MM.1S (cell line): ENCODE data around the gene TES.

Source experiments
- CTCF ChIP-seq: fragments of 300-600 bp; sonication (generic); IDR thresholded peaks from 2 replicates; pipeline ENCODE4 v1.5.1; 2016; ENCODE audit warnings: antibody characterized with exemption, low read length, mixed read lengths
- EZH2 ChIP-seq: fragments of 300-600 bp; sonication (generic); optimal IDR thresholded peaks from 2 replicates; pipeline ENCODE3; 2017; ENCODE audit warnings: low read depth, mild to moderate bottlenecking, antibody characterized with exemption, low read length, mixed read lengths
- EZH2phosphoT487 ChIP-seq: fragments of 300-600 bp; sonication (generic); IDR thresholded peaks from 2 replicates; pipeline ENCODE4 v1.6.1; 2018; ENCODE audit warnings: antibody characterized with exemption, low read length

GRCh38 chr7:116162254-116162653 lies 48.1 kb upstream of the TES start:
- no peak for TF ChIP-seq EZH2
- TF ChIP-seq CTCF, result no peak
- no peak for TF ChIP-seq EZH2phosphoT487
